NCI-H82 (cell line): ENCODE data around the gene RBMS3.
"Not testable (repeated sequence)": the region's sequence is repeated elsewhere in the genome, so short reads cannot be mapped to it uniquely, and the experiment has no call there.

Experiments
- DNase-seq: peaks from one replicate; lab custom pipeline; 2025; lab: John Stamatoyannopoulos, UW

Gene RBMS3

DNA sequence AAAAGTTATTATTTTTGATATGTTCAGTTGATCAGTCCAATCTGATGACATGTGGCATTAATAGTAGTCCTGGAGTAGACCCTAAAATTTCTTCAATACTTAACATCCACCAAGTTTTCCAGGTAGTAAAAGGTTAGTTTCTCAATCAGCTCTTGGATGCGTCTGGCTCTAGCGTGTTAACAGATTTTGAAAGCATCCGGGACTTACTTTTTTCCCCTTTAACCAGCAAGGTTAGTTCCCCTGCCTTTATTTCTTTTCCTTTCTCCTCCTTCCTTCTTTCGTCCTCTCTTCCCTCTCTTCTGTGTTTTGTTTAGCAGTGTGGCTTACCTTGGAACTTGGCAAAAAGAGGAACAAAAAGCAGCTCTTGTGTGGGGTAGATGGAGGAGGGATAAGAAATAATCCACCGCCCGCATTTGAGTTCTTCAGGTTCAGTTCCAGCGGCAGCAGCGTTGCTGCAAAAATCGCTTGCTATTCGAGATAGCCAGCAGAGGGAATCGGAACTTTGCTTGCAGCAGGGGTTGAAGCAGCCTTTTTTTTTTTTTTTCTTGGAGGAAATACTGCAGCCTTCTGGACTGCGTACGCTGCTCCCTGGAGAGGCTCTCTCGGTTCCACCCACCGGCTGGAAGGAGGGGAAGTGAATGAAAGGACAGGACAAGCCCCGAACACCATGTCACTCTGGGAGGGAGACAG lies at the start of gene RBMS3:
Gene RBMS3, plus strand, starts transcription at position 668 of the 690 bp plus-strand sequence.
- peak; percentile 57 for DNase-seq

DNA sequence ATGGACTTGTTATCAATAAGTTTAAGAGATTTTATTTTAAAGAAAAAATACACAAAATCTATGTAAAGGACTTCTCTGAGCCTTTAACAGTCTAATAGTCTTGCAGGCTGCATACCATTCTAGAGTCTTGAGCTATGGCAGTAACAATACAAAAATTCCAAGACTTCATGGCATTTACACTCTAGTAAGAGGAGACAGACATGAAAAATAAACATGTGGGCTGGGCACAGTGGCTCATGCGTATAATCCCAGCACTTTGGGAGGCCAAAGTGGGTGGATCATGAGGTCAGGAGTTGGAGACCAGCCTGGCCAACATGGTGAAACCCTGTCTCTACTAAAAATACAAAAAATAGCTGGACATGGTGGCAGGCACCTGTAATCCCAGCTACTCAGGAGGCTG lies 47.7 kb upstream of the RBMS3 start:
- DNase-seq = not testable (repeated sequence)

DNA sequence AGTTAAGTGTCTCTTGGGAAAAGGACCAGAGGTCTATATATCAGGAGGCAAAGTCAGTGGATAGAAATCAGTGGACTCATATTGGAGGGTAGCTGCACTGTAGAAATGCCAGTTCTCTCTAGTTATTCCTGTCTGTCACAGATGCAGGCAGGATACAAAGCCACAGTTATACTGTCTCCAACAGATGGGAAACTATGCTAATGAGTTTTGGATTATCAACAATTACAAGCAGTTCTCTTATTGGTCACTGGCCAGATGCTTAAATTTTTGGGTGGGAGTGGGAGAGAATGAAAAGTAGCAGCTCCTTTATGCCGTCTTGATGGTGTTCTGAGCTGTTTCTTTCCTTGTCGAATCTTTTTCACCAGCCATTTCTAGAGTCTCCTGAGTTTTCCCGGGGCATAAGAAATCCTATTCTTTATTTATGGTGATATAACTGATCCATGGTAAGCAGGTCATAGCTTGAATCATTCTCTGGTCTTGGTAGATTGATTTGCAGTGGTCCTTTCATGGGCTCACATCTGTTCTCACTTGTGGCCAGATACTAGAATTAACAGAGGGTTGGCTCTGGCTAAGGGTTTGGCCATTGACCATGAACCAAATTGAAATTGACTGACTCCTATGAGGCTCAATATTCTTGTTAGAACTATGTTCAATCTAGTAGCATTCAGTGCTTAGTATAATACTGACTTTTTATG lies 44.6 kb upstream of the RBMS3 start:
- DNase-seq = peak; percentile 27

- no peak for DNase-seq
Measured at GRCh38 chr3:29239376-29239775, 41.5 kb upstream of the RBMS3 start.

GRCh38 chr3:29240248-29240647 lies 40.6 kb upstream of the RBMS3 start:
- peak; percentile 2 for DNase-seq

GRCh38 chr3:29240887-29241286 lies 40.0 kb upstream of the RBMS3 start:
- no peak for DNase-seq

DNA sequence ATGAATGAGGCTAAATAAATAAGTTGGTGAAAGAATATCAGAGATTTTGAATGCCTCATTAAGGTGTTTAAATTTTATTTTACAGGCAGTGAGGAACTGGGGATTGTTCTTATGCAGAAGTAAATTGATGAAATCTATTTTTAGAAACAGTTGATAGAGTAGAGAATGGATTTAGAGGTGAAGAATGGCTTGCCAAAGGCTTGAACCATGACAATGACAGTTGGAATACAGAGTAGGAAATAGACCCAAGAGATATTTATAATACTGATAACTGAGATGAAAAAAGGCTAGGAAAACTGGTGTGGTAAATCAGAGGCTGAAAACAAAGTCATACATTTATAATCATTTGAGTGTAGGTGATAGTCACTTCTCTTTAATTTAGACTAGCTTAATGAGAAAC lies 39.0 kb upstream of the RBMS3 start:
- no peak for DNase-seq

DNA sequence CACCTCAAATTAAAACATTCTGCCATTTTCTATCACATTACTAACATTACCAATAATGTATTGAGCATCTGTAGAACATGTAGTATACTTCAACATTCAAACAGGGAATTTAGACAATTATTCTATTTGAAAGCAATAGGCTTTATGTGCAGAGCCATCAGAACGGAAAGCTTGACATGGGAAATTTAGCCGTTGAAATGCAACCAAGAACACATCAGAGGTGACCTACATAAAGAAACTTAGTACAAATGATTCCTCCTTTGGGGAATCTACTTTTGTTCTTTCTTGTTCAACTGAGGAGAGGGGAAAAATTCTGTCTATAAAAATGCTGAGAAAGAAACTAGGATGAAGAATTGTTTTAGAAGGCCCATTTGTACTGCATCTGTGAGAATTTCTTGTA lies 38.6 kb upstream of the RBMS3 start:
- no peak for DNase-seq

DNA sequence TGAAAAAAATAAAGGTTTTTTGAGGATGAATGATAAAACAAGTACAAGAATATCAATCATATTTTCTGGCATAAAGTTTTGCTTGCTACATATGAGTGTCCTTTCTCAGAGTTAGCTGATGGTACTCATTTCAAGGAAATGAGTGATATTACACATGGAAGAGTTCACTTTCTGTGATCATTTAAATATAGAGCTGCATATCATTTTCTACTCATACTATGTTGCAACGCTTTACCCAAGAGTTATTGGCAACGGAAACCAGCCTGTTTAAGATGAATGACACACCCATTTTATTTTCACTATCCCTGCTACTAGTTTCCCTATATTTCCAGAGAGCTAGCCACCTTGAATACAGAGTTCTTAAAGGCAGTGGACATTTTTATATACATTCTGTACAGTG lies 35.4 kb upstream of the RBMS3 start:
- DNase-seq = no peak

- DNase-seq = no peak
Measured at GRCh38 chr3:29247088-29247745, 33.7 kb upstream of the RBMS3 start.

DNA sequence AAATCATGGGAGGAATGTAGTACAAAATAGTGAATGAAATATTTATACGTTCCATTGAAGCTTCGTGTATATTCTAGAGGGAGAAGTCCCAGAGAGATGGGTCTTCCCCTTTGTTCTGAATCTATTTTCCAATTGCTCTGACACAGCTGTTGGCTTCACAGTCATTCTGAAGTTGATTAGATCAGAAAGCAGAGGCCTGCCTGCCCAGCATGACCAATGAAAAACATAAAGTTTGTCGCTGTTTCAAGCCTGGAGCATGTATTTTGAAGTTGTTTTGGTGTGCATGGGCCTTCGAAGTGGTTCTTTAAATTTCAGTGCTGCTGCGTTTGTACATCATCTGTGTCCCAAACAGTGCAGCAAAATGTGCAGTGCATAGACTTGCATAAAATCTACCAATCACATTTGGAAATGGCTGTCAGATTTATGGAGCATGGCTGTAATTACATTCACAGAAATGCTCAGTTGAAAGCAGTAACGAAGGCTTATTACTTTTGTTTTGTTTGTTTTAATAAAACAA lies 31.0 kb upstream of the RBMS3 start:
- DNase-seq = no peak

DNA sequence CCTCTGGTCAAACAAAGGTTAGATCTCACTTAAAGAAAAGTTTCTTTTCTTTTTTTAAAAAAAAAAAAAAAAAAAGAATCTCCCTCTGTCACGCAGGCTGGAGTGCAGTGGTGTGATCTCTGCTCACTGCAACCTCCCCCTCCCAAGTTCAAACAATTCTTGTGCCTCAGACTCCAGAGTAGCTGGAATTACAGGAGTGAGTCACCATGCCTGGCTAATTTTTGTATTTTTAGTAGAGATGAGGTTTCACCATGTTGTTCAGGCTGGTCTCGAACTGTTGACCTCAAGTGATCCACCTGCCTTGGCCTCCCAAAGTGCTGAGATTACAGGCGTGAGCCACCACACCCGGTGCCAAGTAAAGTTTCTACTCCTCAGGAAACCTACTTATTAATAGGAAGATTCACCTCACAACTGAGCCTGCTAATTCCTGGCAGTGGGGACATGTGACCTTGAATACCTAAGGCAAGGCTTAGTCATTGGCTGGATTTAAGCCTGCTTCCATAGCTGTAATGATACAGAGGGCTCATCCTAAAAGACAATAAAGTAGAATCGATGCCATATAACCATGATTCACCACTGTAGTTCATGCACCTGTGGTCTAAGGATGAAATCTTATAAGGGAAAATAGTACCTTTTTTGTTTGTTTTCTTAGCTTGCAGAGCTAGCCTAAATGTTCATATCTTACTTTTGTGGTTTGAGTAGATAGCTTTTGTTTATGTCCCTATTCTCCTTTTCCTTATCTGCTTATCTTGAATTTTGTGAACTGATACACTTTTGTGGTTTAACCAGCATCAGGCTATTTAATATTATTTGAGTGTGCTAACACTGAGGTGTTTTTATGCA lies 24.8 kb upstream of the RBMS3 start:
- peak; percentile 3 for DNase-seq

GRCh38 chr3:29258161-29258560 lies 22.7 kb upstream of the RBMS3 start:
- DNase-seq = no peak

- no peak for DNase-seq
Measured at GRCh38 chr3:29261119-29261518, 19.8 kb upstream of the RBMS3 start.

DNA sequence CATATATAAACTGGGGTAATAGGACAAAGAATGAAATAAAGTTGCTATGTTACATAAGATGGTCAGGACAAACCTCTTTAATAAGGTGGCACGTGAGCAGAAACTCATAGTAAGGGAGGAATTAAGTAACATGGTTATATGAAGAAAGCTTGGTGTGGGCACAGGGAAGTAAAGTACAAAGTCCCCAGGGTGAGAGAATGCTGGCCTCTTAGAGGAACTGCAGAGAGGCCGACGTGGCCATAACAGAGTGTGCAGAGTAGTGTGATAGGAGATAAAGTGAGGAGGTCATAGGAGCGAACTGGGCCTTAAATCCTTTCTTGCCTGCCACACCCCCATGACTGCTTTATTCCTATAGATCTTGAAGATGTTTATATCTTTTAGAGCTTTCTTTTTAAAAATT lies 17.4 kb upstream of the RBMS3 start:
- peak; percentile 37 for DNase-seq

DNA sequence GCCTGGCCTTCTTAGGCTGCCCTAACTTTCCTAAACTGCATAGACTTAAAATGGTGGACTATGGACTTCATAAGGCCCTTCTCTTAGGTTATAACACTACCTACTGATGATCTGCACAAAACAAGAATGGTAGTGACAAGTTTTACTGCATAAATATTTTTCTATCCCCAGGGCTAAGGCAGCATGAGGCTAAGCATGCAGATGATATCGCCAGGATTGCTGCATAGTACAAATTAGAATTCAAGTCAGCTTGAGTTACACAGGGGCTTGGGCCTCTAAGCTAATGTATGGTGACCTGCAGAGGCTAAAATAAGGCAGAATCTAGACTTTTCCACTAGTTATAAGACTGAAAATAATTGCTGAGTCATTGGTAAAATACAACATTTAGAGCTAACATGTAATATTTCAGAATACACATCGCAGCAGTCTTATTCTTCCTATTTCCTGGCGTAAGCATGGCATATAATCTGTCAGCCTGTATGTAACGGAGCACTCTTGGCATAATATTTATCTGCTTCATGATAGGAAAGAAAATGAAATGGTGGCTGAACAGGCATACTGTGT lies 15.3 kb upstream of the RBMS3 start:
- no peak for DNase-seq

GRCh38 chr3:29267226-29267625 lies 13.6 kb upstream of the RBMS3 start:
- peak; percentile 83 for DNase-seq

DNA sequence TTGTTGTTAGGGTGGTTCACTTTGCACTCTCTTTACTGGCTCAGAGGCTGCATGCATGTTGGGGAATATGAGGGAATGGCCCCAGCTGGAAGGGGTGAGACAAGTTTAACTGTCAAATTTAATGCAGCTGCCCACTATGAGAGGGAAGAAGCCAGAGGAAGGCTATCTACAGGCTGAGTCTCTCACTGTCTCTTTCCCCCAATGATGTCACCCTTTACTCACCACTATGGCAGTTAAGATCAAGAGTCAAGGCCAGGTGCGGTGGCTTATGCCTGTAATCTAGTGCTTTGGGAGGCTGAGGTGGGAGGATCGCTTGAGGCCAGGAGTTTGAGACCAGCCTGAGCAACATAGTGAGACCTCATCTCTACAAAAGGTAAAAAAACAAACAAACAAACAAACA lies 12.2 kb upstream of the RBMS3 start:
- DNase-seq = no peak

DNA sequence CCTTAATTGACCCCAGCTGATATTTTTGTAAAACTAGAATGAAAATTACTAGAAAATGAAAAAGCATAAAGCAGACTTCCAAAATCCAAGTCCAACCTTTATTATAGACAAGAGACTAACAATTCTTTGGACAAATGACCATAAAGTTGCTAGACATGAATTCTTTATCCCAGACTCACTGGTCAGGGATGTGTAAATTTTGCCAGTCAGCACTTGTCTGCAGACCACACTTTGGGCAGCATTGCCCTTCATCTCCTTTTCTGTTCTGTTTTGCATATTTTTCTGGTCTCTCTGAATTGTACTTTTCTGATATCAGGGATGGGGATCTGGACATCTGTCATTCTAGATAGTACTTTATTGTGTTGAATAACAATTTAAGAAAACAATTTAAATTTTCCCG lies 10.1 kb upstream of the RBMS3 start:
- no peak for DNase-seq

GRCh38 chr3:29271475-29271874 lies 9.4 kb upstream of the RBMS3 start:
- no peak for DNase-seq

GRCh38 chr3:29274667-29275066 lies 6.2 kb upstream of the RBMS3 start:
- no peak for DNase-seq

DNA sequence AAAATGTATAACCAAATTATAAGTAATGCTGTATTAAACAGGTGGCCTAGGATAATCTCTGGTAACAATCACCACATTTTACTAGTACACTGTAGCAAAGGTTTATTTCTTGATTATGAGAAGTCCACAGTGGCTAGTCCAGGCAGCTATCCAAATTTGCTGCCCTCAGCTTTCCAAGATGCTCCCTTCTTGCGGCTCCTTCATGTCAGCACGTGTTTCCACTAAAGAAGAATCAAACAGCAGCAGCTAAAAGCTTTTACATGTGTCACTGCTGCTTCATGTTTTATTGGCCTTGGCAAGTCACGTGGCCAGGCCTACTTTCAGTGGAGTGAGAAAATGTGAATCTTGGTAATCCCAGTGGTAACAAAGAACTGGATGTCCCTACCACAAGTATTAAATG lies 5.6 kb upstream of the RBMS3 start:
- DNase-seq = no peak
